C4-2B (cell line): ENCODE data around the gene SYNGR3.

Experiments
- H3K27ac ChIP-seq: fragments of 450-650 bp; 2 replicates; pipeline ENCODE4 v1.5.1; 2017
- ZFX ChIP-seq: fragments of 450-650 bp; IDR thresholded peaks from 2 replicates; pipeline ENCODE4 v1.6.1; 2017
- TF ChIP-seq, protein P1 (sequence below): fragments of 450-650 bp; conservative IDR thresholded peaks from 2 replicates; pipeline ENCODE4 v1.5.1; 2017; ENCODE audit warnings: mild to moderate bottlenecking

SYNGR3 gene, protein sequence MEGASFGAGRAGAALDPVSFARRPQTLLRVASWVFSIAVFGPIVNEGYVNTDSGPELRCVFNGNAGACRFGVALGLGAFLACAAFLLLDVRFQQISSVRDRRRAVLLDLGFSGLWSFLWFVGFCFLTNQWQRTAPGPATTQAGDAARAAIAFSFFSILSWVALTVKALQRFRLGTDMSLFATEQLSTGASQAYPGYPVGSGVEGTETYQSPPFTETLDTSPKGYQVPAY

DNA sequence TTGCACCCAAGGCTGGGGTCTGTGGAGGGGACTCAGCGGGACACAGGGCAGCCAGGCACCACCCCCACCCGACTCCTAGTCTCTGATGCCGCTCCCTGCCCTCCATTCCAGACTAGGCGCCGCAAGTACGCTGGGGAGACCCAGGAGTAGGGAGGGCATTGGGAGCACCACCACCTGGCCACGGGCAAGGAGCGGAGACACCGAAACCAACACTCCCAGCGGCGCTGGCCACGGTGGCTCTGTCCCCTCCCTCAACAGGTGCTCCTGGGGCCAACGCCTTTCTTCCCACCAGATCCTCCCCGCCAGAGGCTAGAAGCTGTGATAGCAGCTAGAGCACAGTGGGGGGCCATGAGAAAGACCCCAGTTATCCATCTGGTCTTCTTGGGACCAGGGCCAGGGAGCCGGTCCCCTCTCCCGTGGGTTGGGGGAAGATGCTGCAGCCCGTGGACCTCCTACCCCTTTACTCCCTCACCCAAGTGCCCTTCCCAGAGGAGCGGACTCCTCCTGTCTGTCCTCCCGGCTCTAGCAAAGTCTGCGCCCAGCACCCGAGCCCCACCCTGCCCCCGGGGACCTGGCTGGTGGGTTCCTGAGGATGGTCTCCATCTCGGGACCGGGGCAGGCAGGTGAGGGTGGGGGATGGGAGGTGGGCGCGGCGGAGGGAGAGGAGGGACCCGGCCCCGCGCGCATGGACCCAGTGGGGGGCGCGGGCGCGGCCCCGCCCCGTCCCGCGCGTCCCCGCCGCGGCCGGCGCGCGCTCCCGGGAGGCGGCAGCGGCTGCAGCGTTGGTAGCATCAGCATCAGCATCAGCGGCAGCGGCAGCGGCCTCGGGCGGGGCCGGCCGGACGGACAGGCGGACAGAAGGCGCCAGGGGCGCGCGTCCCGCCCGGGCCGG lies at the start of gene SYNGR3:
SYNGR3 (plus strand) TSS at position 762 of the 892 bp plus-strand sequence. CDS start 133 bp downstream, outside the sequence.
- no peak for TF ChIP-seq ZFX
- TF ChIP-seq, protein P1, sequence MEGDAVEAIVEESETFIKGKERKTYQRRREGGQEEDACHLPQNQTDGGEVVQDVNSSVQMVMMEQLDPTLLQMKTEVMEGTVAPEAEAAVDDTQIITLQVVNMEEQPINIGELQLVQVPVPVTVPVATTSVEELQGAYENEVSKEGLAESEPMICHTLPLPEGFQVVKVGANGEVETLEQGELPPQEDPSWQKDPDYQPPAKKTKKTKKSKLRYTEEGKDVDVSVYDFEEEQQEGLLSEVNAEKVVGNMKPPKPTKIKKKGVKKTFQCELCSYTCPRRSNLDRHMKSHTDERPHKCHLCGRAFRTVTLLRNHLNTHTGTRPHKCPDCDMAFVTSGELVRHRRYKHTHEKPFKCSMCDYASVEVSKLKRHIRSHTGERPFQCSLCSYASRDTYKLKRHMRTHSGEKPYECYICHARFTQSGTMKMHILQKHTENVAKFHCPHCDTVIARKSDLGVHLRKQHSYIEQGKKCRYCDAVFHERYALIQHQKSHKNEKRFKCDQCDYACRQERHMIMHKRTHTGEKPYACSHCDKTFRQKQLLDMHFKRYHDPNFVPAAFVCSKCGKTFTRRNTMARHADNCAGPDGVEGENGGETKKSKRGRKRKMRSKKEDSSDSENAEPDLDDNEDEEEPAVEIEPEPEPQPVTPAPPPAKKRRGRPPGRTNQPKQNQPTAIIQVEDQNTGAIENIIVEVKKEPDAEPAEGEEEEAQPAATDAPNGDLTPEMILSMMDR, result no peak
- H3K27ac ChIP-seq, result peak within 1 kb of the TSS; percentile 11; the same call in 1 of the 2 replicates

DNA sequence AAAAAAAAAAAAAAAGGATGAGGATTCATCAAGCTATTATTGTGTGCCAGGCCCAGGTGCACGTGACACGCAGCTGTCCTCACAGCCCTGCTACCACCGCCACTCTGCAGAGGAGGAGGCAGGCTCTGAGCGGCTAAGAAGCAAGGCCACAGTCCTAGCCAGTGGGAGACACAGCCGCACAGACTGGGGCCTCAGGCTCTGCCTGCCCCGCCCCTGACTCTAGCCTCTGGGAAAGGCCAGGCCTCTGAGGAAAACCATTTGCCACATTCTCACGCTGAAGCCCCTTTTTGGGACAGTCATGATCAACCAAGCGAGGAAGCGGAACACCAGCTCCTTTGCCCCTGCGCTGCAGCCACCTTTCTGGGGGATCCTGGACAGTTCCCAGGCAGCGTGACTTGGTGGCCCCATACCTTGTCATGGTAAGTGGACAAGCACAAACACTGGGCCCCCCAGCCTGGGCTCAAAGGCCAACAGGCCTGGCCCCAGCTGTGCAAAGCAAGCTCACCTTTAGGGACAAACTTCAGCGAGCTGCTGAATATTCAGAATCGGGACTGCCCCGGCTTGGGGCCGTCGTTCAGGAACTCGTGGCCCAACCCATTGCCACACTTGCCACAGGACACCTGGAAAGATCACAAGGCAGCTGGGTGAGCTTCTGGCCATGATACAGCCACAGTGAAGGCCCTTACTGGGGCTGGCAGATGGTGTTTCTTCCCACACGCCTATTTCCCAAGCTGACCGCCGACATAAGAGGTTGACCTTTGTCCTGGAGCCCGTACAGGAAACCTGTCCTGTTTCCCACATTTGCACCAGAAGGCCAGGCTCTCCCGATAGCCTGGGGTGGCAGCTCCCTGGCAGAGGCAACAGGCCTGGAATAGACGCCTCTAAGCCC lies 49.3 kb upstream of the SYNGR3 start:
- TF ChIP-seq, protein P1, result no peak
- no peak for TF ChIP-seq ZFX
- H3K27ac ChIP-seq, result no peak overlapping the region

DNA sequence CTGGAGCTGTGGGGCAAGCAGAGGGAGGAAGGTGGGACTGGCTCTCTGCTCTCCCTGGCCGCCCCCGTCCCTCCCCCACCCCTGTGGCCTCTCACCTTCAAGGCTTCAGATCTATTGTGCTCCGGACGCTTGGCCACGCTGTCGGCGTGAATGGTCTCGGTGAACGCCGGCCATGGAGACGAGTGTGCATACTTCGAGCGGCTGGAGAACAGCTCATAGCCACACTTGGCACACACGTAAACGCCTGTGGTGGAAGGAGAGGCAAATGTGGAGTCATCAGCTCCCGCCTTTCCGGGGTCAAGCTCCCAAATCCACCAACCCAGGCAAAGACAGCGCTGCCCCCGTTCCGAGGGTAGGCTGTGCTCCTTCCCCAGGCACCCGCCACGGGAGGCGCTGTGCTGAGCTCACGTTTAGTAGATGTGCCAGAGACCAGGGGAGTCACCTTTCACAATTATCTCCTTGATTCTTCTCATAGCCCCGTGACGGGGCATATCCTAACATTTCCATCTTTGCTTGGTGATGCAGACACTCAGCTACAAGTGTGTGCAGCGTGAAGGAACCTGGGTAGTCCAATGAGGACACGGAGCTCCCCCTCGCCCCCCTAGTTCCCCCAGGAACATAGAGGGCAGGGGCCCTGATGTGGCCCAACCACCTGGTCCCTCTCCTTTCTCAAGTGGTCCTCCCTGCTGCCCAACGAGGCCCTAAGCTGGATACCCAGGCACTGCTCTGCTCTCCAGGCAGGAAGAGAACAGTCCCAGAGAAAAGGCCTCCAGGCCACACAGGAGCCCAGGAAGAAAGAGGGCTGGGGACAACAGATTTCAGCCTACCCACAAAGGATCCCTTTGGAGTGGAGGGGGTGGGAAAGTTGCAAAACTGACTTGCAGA lies 48.4 kb upstream of the SYNGR3 start:
- peak overlapping the region; percentile 85 for H3K27ac ChIP-seq
- TF ChIP-seq ZFX, result no peak
- TF ChIP-seq, protein P1, result no peak

DNA sequence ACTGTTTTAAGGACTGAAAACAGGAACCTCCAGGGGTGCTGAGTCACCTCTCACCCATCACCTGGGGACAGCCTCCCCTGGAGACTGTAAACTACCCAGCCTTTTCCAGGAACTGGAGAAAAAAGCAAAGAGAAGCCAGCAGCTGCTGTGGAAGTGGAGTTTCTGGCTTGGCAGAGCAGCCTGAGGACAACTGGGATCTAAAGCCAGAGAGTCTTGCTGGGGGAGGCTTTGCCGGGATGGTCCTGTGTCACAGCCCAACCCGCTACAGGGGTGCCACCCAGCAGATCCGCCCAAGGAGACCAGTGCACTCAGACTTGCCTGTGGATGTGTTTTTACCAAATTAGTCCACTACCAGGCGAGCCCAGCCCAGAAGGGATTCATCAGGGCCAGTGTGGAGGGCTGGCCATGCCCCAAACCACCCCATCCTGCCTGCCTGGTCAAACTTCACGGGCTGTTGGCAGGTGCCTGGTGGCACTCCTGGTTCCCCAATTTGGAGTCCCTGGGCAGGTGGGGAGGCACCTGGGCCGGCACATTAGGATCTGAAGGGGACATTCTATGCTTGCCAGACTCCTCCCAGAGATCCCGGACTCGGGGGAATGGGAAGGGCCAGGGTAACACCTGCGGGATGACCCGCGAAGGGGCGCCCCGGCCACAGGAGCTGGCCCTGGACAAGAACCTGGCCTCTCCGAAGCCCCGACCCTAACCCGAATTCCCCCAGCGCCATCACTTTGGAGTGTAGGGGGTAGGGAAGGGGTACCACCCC lies 47.5 kb upstream of the SYNGR3 start:
- TF ChIP-seq ZFX, result no peak
- TF ChIP-seq, protein P1, result no peak

DNA sequence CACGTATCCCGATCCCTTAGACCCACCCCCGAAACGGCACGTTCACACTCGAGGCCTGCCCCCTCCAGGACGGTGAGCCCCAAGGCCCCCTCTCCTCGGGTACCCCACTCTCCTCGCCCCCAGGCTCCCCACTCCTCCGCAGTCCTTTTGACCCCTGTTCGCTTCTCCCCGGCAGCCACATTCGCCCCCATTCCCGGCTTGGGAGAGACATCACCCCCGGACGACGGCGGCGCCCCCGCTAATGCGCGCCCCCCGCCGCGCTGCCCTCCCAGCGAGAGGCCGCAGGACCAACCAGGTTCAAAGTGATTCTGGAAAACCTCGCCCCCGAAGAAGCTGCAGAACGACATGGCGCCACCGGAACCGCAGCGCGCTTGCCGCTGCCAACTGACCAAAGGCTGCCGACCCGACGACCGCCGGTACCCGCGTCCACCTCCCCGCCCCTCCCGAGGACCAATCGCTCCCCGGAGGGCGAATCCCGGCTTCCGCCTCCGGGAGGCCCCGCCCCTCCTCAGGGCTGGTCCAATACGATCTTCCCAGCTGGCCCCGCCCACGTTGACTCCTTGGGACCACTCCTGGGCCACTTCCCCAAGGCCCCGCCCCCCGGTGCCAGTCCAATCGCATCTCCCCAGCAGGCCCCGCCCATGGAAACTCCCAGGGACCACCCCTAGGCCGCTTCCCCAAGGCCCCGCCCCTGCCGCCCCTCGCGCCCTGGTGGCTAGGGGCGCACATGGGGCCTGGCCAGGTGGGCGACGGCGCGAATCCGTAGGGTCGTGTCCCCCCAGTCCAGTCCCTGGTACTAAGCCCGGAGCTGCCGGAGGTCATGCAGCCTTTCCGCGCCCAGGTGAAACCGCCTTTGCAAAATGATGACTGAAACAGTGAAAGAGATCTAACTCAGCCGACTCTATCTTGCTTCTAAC lies 46.7 kb upstream of the SYNGR3 start, which contains the start of gene MSRB1:
MSRB1 (minus strand) TSS at position 390 of the 917 bp plus-strand sequence; CDS start at position 347, 43 bp downstream.
- H3K27ac ChIP-seq, result peak within 1 kb of the TSS; percentile 85
- TF ChIP-seq ZFX, result no peak
- TF ChIP-seq, protein P1, result no peak

More for the DNA sequence above, 47.5 kb upstream of the SYNGR3 start:
- peak overlapping the region; percentile 85 for H3K27ac ChIP-seq
